Type B pancreatic cell (in vitro differentiated cells): Measurements from ENCODE around the gene EPHA2. TPM values are rescaled to one million over a fixed set of nuclear protein-coding genes. Genes with fewer than 3 reads are reported as not detected.
"Not testable (repeated sequence)": the region's sequence is repeated elsewhere in the genome, so short reads cannot be mapped to it uniquely, and the experiment has no call there.

Experiments
- DNase-seq: peaks from one replicate; pipeline ENCODE4 v3.0.0; 2021; ENCODE audit warnings: mixed read lengths; ENCODE audit not compliant: unreplicated experiment; ENCODE audit errors: extremely low spot score
- H3K27ac Mint-ChIP-seq: 2 replicates; pipeline ENCODE4 v1.8.0; 2021; ENCODE audit warnings: mild to moderate bottlenecking, mixed read lengths
- H3K27me3 Mint-ChIP-seq: 2 replicates; pipeline ENCODE4 v1.8.0; 2021; ENCODE audit warnings: mixed read lengths
- H3K36me3 Mint-ChIP-seq: 2 replicates; pipeline ENCODE4 v1.8.0; 2021; ENCODE audit warnings: mixed read lengths
- H3K4me1 Mint-ChIP-seq: one replicate; pipeline ENCODE4 v1.8.0; 2021; ENCODE audit warnings: mixed read lengths; ENCODE audit not compliant: unreplicated experiment
- H3K4me3 Mint-ChIP-seq: 2 replicates; pipeline ENCODE4 v1.8.0; 2021; ENCODE audit warnings: mild to moderate bottlenecking, mixed read lengths
- H3K9me3 Mint-ChIP-seq: 2 replicates; pipeline ENCODE4 v1.8.0; 2021; ENCODE audit warnings: mixed read lengths
- total RNA-seq: library from RNA; stranded (reverse); gene quantifications from 2 replicates; pipeline ENCODE4 v1.2.1, GENCODE V29; 2021; ENCODE audit warnings: low replicate concordance
- TF ChIP-seq, protein P1 (sequence below): fragments of 200-600 bp; sonication (generic); conservative IDR thresholded peaks from 2 replicates; pipeline ENCODE4 v1.5.0; 2021; ENCODE audit warnings: antibody characterized with exemption, mild to moderate bottlenecking

The EPHA2 gene
- total RNA-seq, 1 donor from 2014 or later = 40.3 TPM

DNA sequence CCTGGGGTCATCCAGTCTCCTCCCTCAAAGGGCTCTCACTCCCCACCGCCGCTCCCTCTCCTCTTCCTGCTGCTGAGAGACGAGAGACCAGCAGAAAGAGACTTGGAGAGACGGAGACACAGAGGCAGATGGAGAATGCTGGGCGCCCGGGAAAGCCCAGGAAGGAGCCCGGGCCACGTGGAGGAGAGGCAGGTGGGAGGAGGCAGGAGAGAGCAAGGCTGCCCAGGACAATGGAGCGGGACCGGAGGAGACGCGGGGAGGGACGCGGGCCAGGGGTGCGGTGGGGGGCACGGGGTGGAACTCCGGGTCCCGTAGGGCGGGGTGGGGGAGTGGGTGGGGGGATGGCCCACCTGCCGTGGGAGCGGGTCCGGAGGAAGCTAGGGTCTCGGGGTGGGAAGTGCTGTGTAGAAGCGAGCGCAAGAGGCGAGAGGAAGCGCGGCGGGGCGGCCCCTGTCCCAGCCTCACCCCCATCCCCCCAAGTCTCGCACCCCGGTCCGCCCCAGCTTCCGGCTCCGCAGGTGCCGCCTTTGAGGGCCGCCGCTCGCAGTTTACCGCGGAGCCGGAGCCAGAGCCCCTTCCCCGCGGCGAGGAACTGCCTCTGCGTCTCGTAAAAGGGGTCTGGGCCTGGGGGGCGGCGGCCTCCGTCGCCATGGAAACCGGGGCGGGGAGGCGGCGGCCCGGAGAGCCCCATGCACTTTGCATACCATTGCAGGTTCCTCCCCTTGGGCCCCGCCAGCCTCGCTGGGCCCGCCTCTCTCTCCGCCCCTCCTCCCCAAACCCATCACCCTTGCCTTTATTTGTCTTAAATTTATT is 11.7 kb upstream of the EPHA2 start:
- Mint-ChIP-seq H3K4me1 (peaks cover 33% of the 10 kb centered on the region), H3K9me3 (no peaks in the 10 kb centered on the region), H3K36me3 (no peaks in the 10 kb centered on the region), H3K27ac (no peak overlapping the region), H3K4me3 (peak overlapping the region; percentile 84), H3K27me3 (no peaks in the 10 kb centered on the region)
- TF ChIP-seq, protein P1, sequence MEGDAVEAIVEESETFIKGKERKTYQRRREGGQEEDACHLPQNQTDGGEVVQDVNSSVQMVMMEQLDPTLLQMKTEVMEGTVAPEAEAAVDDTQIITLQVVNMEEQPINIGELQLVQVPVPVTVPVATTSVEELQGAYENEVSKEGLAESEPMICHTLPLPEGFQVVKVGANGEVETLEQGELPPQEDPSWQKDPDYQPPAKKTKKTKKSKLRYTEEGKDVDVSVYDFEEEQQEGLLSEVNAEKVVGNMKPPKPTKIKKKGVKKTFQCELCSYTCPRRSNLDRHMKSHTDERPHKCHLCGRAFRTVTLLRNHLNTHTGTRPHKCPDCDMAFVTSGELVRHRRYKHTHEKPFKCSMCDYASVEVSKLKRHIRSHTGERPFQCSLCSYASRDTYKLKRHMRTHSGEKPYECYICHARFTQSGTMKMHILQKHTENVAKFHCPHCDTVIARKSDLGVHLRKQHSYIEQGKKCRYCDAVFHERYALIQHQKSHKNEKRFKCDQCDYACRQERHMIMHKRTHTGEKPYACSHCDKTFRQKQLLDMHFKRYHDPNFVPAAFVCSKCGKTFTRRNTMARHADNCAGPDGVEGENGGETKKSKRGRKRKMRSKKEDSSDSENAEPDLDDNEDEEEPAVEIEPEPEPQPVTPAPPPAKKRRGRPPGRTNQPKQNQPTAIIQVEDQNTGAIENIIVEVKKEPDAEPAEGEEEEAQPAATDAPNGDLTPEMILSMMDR = no peak
- DNase-seq = peak; percentile 84

DNA sequence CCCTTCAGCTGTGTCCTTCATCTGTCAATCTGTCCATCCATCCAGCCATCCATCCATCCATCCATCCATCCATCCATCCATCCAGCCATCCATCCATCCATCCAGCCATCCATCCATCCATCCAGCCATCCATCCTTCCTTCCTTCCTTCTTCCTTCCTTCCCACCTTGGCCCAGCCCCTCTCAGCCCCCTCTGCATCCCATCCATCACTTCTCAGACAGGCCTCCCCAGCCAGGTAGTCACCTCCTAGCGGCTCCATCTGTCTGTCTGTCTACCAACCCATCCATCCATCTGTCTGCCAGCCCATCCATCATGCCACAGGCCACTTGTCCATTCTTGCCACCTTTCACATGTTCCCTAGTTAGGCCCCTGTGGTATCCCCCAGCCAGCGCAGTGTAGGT is 10.2 kb upstream of the EPHA2 start:
- Mint-ChIP-seq H3K4me3 (no peak overlapping the region), H3K4me1 (peaks cover 32% of the 10 kb centered on the region), H3K27me3 (peaks cover 4% of the 10 kb centered on the region), H3K27ac (peak overlapping the region; percentile 79), H3K36me3 (no peaks in the 10 kb centered on the region), H3K9me3 (no peaks in the 10 kb centered on the region)
- DNase-seq = no peak
- TF ChIP-seq, protein P1 = no peak

DNA sequence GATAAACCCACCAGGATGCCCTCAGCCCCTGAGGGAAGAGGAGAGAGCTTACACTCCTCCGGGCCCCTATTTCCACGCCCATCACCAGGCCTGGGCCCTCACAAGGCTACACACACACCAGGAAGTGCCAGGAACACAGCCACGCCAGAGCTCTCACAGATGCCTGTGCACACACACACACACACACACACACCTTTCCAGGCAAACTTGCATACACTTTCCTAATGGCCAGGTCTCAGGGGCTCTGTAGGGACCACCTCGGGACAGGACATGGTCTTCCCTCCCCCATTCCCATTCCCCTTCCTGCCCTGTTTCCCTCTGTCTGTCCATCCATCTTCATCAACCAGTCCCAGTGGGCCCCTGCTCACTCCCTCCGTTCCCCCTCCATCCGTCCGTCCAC is 9.7 kb upstream of the EPHA2 start:
- Mint-ChIP-seq H3K27ac (peak overlapping the region; percentile 79), H3K27me3 (peaks cover 4% of the 10 kb centered on the region), H3K36me3 (no peaks in the 10 kb centered on the region), H3K9me3 (no peaks in the 10 kb centered on the region), H3K4me1 (peaks cover 29% of the 10 kb centered on the region), H3K4me3 (peak overlapping the region; percentile 76)
- TF ChIP-seq, protein P1 = no peak
- no peak for DNase-seq

DNA sequence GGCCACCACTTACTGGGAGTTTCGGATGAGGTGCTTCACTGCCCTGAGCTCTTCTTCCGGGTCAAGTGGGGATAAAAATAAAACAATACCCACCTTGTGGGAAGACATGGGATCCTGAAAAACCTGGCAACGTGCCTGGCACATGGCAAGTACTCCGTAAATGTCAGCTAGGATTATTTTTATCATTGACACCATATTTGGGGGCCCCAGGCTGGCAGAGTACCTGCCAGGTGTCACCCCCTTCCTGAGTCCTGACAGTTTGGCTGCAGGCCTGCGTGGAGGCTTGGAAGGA is 9.2 kb upstream of the EPHA2 start:
- H3K4me1 Mint-ChIP-seq = peaks cover 29% of the 10 kb centered on the region
- H3K27me3 Mint-ChIP-seq = peaks cover 4% of the 10 kb centered on the region
- TF ChIP-seq, protein P1 = no peak
- H3K27ac Mint-ChIP-seq = peak overlapping the region; percentile 39
- no peaks in the 10 kb centered on the region for H3K36me3 Mint-ChIP-seq
- no peaks in the 10 kb centered on the region for H3K9me3 Mint-ChIP-seq
- peak overlapping the region; percentile 27 for H3K4me3 Mint-ChIP-seq
- no peak for DNase-seq

DNA sequence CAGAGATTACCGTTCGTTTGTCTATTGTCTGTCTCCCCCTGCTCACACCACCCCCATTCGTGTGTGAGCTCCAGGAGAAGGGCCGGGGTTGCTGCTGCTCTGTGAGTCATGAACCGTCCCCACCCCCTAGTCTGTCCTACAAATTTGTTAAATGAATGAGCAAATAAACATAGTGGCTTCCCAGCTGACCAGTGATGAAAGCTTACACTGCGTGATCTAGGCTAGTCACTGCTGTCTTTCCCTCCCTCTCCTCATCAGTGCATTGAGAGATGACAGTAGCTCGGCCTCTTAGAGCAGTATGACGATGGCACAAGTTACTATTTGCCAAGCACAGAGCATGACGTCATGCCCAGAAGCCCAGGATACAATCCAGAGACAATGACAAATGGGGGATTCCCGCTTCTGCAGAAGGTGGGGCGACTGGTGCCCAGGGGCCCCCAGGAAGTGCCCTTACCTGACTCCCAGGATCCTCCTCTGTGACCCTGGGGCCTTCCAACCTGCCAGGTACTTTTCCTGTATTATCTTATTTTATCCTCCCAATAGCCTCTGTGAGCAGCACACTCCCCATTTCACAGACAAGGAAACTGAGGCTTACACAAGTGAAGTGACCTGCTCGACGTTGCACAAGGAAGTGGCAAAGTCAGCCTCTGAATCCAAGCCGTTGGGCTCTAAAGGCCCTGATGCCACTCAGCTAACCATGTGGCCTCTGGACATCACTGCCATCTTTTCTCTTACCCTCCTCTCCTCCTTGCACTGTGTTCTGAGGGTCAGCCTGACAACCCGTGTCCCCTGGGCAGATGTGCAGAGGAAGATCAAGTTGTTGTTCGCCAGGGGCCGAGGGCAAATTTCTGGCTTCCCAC is 8.6 kb upstream of the EPHA2 start:
- Mint-ChIP-seq H3K36me3 (no peaks in the 10 kb centered on the region), H3K4me3 (peak overlapping the region; percentile 59), H3K4me1 (peaks cover 29% of the 10 kb centered on the region), H3K9me3 (no peaks in the 10 kb centered on the region), H3K27ac (peak overlapping the region; percentile 64), H3K27me3 (peaks cover 4% of the 10 kb centered on the region)
- TF ChIP-seq, protein P1 = no peak
- DNase-seq = no peak

DNA sequence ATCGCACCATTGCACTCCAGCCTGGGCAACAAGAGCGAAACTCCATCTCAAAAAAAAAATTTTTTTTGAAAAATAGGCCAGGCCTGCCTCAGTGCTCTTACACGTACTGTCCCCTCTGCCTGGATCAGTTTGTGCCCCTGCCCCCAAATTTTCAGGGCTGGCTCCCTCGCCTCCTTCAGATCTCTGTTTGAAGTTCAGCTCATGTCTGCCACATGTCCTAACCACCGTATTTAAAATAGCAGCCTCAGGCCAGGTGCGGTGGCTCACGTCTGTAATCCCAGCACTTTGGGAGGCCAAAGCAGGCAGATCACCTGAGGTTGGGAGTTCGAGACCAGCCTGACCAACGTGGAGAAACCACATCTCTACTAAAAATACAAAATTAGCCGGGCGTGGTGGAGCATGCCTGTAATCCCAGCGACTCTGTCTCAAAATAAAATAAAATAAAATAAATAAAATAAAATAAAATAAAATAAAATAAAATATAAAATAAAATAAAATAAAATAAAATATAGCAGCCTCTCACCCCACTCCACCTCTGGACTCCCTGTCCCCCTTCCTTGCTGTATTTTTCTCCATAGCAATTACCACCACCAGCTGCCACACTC is 7.8 kb upstream of the EPHA2 start:
- H3K4me1 Mint-ChIP-seq = peaks cover 31% of the 10 kb centered on the region
- H3K27me3 Mint-ChIP-seq, H3K9me3 Mint-ChIP-seq, H3K36me3 Mint-ChIP-seq, DNase-seq: not testable (repeated sequence)
- H3K27ac Mint-ChIP-seq = peak overlapping the region; percentile 64
- peak overlapping the region; percentile 59 for H3K4me3 Mint-ChIP-seq
